HG03432 (cell line): ENCODE measurements around the gene SOAT2.
"Not testable (repeated sequence)": the region's sequence is repeated elsewhere in the genome, so short reads cannot be mapped to it uniquely, and the experiment has no call there.

Experiments used
- ATAC-seq: cut with Tn5 transposase; IDR thresholded peaks from one replicate; pipeline ENCODE4 v1.9.1; 2021; ENCODE audit warnings: mild to moderate bottlenecking, moderate library complexity; ENCODE audit not compliant: unreplicated experiment

Gene SOAT2

DNA sequence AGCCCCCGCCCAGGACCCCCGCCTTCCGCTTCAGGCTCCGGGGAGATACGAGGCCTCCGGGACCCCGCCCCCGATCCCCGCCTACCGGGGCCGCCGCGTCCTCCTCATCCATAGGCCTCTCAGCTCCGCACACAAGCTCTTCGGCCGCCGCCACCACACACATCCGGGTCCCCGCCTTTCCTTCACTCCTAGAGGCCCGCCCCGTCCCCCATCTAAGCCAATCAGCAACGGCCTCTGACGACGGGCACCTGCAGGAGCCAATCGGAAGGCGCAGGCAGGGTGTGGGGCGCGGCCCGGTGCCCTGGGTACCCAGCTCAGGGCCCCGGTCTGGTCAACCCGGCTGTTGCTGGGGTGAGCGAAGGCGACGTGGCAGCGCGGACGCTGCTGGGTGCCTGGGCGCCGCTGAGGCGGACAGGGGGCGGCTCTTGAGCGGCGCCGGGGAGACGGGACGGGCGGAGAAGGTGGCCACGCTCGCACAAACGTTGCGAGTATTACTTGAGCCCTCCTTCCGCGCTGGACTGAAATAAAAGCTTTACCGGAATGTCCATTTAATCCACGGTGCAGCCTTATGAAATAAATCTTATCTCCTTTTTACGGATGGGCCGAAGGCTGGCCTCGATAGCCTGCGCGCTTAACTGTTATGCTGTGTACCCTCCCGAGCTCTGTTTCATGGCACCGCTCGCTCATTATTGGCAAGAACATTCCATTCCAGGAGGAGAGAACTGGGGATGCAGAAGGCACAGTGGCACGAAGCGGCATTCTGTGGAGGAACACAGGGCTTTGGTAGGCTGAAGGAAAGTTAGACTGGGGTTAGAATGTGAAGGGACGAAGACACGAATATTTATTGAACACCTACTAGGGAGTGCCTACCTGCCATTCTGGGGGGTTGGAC is 23.8 kb upstream of the SOAT2 start, which contains the start of gene SPRYD3:
Gene SPRYD3 (minus strand): TSS at position 165 of the 892 bp plus-strand sequence. CDS start 57 bp downstream, at position 108.
- ATAC-seq: peak; percentile 99

DNA sequence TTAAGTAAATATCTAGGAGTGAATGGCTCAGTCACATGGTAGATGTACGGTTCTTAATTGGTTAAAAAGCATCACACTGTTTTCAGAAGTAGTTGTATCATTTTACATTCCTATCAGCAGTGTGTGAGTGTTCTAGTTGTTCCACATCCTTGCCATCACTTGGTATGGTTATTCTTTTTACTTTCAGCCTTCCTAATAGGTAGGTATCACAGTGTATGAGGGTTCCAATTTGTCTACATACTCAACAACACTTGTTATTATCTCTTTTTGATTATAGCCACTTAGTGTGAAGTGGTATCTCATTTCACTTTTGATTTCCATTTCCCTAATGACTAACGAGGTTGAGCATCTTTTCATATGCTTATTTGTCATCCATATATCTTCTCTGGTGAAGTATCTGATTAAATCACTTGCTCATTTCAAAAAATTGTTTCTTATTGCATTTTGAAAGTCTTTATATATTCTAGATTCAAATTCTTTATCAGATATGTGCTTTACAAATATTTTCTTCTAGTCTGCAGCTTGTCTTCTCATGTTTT is 20.6 kb upstream of the SOAT2 start:
- ATAC-seq: no peak

DNA sequence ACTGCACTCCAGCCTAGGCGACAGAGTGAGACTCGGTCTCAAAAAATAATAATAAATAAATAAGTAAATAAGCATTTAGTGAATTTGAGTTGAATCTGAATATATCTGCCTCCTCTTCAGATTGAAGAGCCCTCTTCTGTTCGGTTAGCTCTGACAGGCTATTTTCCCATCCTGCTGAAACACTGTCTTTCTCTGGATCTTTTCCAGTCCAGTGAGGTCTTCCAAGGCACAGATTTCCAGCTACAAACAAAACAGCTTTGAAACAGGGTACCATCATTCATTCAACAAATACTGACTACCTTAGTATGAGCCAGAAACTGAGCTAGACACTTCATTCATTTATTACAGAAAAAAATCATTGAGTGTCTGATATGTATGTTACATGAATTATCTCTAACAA is 16.9 kb upstream of the SOAT2 start:
- ATAC-seq: no peak

DNA sequence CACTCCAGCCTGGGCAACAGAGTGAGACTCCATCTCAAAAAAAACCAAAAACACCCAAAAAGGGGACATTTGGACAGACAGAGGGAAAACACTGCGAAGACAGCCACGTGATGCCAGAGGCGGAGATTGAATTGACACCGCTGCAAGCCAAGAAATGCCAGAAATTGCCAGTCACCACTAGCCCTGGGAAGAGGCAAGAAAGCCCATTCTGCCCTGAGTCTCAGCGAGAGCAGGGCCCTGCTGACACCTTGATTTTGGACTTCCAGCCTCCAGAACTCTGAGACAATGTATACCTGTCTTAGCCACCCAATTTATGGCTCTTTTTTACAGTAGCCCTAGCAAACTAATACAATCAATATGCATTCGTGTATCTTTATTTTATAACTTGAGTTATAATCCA is 13.2 kb upstream of the SOAT2 start:
- no peak for ATAC-seq

DNA sequence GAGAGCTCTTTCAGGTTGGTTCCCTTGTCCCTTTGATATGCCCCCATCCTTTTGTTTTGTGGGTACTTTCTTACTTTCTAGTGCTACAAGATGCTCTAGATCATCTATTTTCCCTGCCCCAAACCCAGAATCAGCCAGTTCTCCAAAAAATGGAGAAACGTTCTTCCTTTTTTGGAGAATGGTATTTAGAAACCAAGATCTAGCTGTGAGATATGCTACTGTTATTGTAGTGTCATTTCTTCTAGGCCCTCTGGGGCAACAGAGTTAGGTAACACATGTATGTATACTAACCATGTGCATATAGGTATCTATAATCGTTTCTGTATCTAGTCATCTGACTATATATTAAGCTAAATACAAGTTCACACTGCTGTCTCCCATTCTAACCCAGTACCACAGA is 12.7 kb upstream of the SOAT2 start:
- no peak for ATAC-seq

DNA sequence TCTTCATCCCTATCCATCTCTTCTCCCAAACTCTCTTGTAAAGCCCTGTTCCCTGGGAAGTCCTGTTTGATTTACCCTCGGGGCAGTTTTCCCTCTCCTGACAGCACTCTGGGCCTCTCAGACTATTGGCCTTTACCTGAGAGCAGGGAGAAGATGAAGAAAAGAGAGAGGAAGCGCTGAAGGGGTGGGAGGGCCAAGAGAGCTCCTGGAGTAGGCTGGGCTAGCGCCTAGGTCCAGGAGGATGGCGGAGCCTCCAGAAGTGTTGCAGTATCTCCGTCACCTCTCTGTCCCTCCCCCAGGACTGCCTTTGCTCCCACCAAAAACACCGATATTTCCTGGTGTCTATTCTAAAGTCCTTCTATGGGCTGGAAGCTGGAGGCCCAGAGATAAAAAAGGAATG is 11.5 kb upstream of the SOAT2 start:
- ATAC-seq: no peak

DNA sequence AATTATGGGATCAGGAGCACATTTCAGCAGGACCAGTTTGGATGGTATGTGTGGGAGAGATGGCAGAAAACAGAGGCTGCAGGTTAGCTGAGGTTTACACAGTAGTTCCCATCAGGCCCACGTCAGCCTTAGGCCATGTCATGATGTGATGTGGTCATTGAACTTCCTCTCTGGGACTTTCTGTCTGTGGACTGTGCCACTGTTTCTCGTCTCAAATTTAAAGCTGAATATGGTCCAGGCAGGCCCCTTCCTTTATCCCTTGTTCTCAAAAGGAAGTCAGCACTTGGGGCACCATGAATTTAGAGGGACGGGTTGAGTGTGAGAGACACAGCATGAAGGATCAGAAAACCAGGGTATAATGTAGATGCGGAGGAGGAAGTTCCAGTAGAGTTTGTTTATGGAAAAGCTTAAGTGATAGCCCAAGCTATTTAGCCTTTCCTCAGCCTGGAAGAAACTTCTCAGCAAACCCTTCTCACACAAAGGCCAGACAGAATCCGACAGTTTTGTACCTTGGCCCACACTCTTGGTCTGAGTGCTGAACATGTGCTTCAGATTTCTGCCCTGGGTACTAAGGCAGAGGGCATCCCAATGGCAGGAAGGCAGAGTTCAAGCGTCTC is 9.4 kb upstream of the SOAT2 start:
- ATAC-seq: no peak

DNA sequence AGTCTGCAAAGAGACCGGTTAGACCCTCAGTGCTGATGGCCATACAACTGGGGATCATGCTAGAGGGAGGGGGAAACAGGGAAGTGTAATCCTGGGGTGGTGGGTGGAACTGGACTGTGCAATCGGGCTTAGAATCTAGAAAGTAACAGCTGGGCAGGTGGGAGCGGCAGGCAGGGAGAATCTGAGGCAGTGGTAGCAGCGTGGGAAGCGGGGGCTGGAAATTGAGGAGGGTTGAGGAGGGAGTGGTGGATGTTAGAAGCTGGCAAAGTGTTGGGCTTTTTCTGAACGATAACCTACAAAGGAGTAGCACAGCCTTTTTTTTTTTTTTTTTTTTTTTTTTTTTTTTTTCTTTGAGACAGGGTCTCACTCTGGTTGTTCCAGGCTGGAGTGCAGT is 8.9 kb upstream of the SOAT2 start:
- ATAC-seq: no peak

DNA sequence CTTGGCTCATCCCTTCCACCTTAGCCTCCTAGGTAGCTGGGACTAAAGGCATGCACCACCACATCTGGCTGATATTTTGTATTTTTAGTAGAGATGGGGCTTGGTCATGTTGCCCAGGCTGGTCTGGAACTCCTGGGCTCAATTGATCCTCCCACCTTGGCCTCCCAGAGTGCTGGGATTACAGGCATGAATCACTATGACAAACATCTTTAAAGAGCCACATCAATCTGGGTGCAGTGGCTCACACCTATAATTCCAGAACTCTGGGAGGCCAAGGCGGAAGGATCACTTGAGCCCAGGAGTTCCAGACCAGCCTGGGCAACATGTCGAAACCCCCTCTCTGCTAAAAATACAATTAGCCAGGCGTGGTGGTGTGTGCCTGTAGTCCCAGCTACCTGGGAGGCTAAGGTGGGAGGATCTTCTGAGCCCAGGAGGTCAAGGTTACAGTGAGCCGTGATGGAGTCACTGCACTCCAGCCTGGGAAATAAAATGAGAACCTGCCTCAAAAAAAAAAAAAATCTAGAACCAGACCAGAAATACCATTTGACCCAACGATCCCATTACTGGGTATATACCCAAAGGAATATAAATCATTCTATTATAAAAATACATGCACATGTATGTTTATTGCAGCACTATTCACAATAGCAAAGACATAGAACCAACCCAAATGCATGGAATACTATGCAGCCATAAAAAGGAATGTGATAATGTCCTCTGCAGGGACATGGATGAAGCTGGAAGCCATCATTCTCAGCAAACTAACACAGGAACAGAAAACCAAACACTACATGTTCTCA is 8.3 kb upstream of the SOAT2 start:
- ATAC-seq: not testable (repeated sequence)

DNA sequence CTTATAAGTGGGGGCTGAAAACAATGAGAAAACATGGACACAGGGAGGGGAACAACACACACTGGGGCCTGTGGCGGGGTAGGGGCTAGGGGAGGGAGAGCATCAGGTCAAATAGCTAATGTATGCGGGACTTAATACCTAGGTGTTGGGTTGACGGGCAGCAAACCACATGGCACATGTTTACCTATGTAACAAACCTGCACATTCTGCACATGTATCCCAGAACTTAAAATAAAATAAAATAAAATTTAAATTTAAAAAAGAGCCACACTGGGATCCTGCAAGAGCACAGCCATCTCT is 7.7 kb upstream of the SOAT2 start:
- not testable (repeated sequence) for ATAC-seq

DNA sequence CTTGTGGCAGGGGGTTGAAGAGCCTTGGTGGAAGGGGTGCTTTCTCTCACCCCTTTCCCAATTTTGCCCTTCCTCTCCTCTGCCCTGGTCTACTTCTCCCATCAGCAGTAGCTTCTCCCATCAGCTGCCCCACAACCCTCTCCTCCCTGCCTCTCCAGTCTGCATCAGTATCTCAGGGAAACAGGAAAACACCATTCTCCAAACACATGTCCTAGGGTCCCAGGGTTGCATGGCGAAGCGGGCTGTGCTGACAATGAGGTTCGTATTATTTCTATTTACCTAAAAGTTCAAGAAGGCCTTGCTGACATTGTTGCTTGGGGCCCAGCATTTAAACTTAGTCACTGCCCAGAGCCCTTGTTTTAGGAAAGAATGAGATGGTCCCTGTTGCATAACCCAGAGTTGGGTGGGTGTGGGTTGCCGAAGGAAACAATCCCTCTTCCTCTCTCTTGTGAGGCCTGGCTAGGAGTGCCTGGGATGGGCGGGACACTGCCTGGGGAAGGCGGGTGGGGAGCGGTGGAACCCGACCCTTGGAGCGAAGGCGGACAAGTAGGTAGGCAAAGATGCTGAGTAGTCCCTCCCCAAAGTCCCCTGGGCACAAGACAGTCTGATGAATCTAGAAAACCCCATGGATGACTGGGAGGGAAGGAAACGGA is 7.1 kb upstream of the SOAT2 start:
- ATAC-seq: no peak

DNA sequence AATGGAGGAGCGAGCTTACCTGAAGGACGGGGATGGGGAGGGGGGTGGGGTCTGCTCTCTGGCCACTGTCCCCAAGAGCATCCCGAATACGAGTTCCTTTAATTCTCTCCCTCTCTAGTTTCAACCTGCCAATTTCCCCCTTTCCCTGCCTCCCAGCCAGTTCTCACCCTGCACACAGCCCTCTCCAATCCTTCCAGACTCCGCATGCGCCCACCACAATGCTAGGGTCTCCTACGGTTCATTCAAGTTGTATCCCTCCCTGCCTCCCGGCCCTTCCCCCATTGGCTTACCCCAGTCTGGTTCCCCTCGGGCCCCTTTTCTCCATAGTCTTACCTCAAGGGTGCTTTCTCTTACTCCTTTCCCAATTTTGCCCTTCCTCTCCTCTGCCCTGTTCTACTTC is 6.5 kb upstream of the SOAT2 start:
- no peak for ATAC-seq

DNA sequence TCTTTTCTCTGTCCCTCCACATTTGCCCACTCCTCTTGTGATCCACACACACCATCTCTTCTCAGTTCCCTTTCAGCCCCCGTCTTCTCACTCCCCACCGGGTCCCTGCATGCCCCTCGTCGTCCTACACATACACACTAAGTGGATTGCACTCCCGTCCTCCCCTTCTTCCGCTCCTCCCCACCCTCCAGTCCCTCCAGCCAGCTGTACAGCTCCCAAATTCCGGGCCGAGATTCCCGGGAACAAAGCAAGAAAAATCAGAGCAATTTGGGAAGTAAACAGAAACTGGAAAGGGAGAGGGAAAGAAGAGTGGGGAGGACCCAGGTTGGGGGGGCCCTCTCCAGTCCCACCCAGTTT is 6.1 kb upstream of the SOAT2 start:
- no peak for ATAC-seq

DNA sequence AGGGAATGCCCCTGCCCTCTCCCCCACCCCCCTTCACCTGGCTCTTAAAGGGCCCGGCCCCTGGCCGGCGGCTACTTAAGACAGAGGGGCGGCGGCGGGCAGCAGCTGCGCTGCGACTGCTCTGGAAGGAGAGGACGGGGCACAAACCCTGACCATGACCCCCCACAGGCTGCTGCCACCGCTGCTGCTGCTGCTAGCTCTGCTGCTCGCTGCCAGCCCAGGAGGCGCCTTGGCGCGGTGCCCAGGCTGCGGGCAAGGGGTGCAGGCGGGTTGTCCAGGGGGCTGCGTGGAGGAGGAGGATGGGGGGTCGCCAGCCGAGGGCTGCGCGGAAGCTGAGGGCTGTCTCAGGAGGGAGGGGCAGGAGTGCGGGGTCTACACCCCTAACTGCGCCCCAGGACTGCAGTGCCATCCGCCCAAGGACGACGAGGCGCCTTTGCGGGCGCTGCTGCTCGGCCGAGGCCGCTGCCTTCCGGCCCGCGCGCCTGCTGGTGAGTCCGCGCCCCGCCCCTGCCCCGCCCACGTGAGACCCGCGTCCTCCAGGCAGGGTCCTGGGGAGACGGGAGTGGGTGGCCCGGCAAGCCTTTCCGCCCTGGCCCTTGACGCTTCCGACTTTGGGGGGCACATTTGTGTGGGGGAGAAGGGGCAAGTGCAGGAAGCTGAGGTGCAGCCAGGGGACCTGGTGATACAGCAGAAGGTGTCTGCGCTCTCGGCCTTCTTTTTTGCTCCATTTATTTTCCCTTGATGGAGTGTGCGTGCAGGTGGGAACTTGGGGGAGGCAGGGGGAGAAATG is 5.5 kb upstream of the SOAT2 start, which contains the start of gene IGFBP6:
Gene IGFBP6 (plus strand): TSS at position 104 of the 790 bp plus-strand sequence. CDS start 51 bp downstream, at position 155.
- ATAC-seq: peak; percentile 54

DNA sequence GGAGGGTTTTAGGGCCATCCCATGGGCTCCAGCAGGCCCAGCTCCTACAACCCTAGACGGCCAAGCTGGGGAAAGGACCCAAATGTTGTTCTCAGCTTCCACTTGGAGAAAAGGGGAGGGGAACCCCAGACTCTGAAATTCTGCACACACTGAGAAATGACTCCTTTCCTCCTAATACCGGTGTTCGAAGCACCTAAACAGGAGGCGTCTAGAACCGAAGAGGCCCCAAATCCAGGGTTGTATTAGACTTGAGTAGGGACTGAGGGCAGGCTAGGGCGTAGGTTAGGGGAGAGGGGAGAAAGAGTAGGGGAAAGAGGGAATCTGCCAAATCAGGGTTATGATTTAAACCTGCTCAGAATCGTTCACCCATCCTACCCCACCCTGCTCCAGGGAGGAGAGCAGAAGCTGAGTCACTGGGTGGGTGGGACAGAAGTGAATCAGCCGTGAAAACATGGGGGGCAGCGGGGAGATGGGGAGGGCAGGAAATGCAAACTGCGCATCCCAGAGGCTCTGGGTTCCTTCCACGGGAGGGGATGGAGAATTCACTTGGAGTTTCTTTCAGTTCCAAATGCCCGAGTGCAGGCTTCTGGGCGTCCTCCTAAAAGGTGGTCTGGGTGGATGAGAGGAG is 4.8 kb upstream of the SOAT2 start:
- ATAC-seq: no peak

DNA sequence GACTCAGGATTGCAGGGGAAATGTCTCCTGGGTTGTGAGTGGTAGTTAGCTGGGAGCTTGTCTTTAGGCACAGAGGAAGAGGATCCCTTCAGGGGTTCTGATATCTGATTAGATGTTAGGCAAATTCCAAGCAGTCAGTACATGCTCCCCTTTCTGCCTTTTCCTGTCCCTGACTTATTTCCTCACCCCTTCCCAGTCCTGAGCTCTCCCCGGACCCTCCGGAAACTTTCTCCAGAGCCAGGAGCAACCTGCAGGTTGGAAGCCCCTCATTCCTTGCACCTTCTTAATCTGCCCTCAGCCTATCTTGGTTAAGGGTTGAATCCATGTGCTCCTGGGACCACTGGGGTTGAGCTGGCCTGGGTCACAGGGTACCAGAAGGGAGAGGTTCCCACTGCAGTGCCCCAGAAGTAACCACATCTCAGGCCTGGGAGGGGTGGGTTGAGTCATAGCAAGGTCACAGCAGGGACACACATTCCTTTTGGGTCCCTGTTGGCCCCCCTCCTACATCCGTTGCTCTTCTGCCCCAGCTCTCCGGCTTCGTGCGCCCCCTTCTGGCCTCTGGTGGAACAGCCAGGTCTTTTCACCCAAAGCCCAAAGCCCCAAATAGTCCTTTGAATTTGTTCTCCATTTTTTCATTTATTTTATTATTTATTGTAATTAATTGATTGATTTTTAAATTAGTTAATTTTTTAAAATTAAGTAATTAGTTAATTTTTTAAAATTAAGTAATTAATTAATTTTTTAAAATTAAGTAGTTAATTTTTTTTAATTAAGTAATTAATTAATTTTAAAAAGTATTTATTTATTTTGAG is 4.0 kb upstream of the SOAT2 start:
- no peak for ATAC-seq

DNA sequence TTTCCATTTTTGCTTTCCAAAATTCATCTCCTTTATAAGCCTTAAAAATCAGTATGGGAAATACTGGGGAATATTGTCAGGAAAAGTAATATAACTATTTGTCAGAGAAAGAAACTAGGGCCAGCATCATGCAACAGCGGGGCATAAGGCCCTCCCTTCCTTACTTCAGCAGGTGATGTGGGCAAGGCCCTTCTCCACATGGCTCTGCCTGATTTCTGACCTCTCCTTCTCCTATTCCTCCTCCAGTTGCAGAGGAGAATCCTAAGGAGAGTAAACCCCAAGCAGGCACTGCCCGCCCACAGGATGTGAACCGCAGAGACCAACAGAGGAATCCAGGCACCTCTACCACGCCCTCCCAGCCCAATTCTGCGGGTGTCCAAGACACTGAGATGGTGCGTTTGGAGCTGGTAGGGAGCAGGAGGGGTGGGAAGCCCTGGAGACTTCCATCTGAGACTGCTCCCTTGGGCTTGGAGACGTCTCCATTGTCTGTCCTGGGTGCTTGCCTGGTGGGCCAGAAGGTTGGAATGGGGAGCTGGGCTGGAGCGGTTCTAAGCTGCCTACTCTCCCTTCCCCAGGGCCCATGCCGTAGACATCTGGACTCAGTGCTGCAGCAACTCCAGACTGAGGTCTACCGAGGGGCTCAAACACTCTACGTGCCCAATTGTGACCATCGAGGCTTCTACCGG is 2.7 kb upstream of the SOAT2 start:
- no peak for ATAC-seq

DNA sequence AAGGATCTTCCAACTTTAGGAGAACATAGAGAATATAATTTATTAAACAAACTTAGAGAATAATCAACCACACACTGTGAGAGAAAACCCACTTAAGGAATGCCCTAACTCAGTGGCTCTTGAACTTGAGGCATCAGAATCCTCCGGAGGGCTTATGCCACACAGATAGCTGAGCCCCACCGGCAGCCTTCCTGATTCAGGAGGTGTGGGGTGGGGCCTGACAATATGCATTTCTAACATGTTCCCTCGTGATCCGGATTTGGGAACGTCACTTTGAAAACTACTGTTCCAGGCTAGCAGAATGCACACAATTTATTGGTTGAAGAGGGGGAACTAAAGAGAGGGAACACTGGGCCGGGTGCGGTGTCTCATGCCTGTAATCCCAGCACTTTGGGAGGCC is 2.0 kb upstream of the SOAT2 start:
- no peak for ATAC-seq
